K562 (cell line): Measurements from ENCODE around the gene NHS. TPM values are rescaled to one million over a fixed set of nuclear protein-coding genes. Genes with fewer than 3 reads are reported as not detected.

Experiments
- ATAC-seq: fragments of 200-7000 bp; cut with Tn5 transposase; 3 replicates; pipeline ENCODE4 v1.9.1; 2020; ENCODE audit warnings: moderate library complexity
- BruUV-seq: library from RNA; stranded (reverse); fragments of 400-500 nt; replicated peaks from 2 replicates; lab custom pipeline; 2021; lab: Mats Ljungman, UMichigan
- CTCF ChIA-PET: fragments of 300-600 bp; formaldehyde crosslinking; extraction: SDS; loops from one replicate; lab custom pipeline; 2021; ENCODE audit warnings: low intra/inter-chr PET ratio; lab: Yijun Ruan, JAX
- POLR2A ChIA-PET: fragments of 300-600, 350-650 bp; sonication (Branson Sonifier 250); formaldehyde crosslinking; extraction: SDS; loops from one replicate; lab custom pipeline; 2021; ENCODE audit warnings: antibody characterized with exemption, inconsistent platforms; lab: Yijun Ruan, JAX
- DNase-seq, 4 experiments: peaks; one replicate each; pipeline versions ENCODE4 v3.0.0 to v3.0.0-alpha.2; 2011 to 2018; ENCODE audit warnings: low spot score in 3 of 4, mixed read lengths in 3 of 4; ENCODE audit errors: extremely low read depth in 1 of 4
- FAIRE-seq: peaks from 2 replicates; lab custom pipeline; 2011; peaks lifted over from hg19 to GRCh38; lab: Jason Lieb, UNC
- H2AFZ ChIP-seq: 2 replicates; pipeline ENCODE4 v1.6.0; 2011; ENCODE audit warnings: low read depth, low read length, control low read depth, inconsistent platforms
- H3K27ac ChIP-seq: fragments of 200-600 bp; 3 replicates; pipeline ENCODE4 v1.8.0; 2011; ENCODE audit warnings: low read depth, mild to moderate bottlenecking, control low read depth, inconsistent platforms, low read length, moderate library complexity, mixed read lengths; ENCODE audit errors: extremely low read depth
- H3K27me3 ChIP-seq, 2 experiments: fragments of 300-600 bp in 1 of 2; 2 replicates in 1 of 2; 3 replicates in 1 of 2; pipeline versions ENCODE4 v1.6.0 to v1.8.0; 2011; ENCODE audit warnings: inconsistent platforms in 2 of 2, low read length in 2 of 2, mild to moderate bottlenecking in 1 of 2, mixed read lengths in 1 of 2, moderate library complexity in 1 of 2; ENCODE audit not compliant: control insufficient read depth in 2 of 2, insufficient read depth in 2 of 2
- H3K36me3 ChIP-seq: fragments of 300-600 bp; 3 replicates; pipeline ENCODE4 v1.8.0; 2011; ENCODE audit warnings: mild to moderate bottlenecking, low read length, inconsistent platforms; ENCODE audit not compliant: control insufficient read depth, insufficient read depth
- H3K4me1 ChIP-seq, 2 experiments: fragments of 200-600 bp in 1 of 2; replicated peaks in 1 of 2; 2 replicates in 1 of 2; 3 replicates in 1 of 2; pipeline versions ENCODE4 v1.5.1 to v1.8.0; 2011; ENCODE audit warnings: inconsistent platforms in 2 of 2, low read length in 2 of 2, mild to moderate bottlenecking in 1 of 2, mixed read lengths in 1 of 2, moderate library complexity in 1 of 2; ENCODE audit not compliant: control insufficient read depth in 2 of 2, insufficient read depth in 2 of 2
- H3K4me2 ChIP-seq: 2 replicates; pipeline ENCODE4 v1.6.1; 2011; ENCODE audit warnings: low read length, control low read depth, inconsistent platforms, mixed read lengths; ENCODE audit not compliant: insufficient read depth
- H3K4me3 ChIP-seq: fragments of 200-600 bp; sonication (generic), shearing (Covaris generic); 2 replicates; pipeline ENCODE4 v1.5.1; 2016; ENCODE audit warnings: control low read depth, inconsistent platforms
- H3K79me2 ChIP-seq: fragments of 200-600 bp; 3 replicates; pipeline ENCODE4 v1.8.0; 2011; ENCODE audit warnings: low read length, inconsistent platforms; ENCODE audit not compliant: control insufficient read depth, insufficient read depth
- H3K9ac ChIP-seq, 2 experiments: 2 replicates each; pipeline versions ENCODE4 v1.6.0 to v1.6.1; 2011; ENCODE audit warnings: low read depth in 2 of 2, low read length in 2 of 2, control low read depth in 1 of 2, inconsistent platforms in 1 of 2, mild to moderate bottlenecking in 1 of 2, mixed read lengths in 1 of 2; ENCODE audit not compliant: insufficient read depth in 1 of 2
- H3K9me1 ChIP-seq: one replicate; pipeline ENCODE4 v1.6.0; 2011; ENCODE audit warnings: inconsistent platforms, mild to moderate bottlenecking, low read length, moderate library complexity; ENCODE audit not compliant: control insufficient read depth, insufficient read depth
- H3K9me3 ChIP-seq: replicated peaks from 2 replicates; pipeline ENCODE4 v1.5.1; 2011; ENCODE audit warnings: low read depth, low read length, inconsistent platforms; ENCODE audit not compliant: control insufficient read depth, insufficient read depth
- H4K20me1 ChIP-seq: replicated peaks from 2 replicates; pipeline ENCODE4 v1.6.1; 2011; ENCODE audit warnings: low read length, inconsistent platforms, mixed read lengths; ENCODE audit not compliant: control insufficient read depth, insufficient read depth
- RFX1 ChIP-seq: fragments of 450-650 bp; IDR thresholded peaks from 2 replicates; pipeline ENCODE4 v1.6.1; 2016; ENCODE audit warnings: mild to moderate bottlenecking, moderate library complexity
- THAP7 ChIP-seq: fragments of 250-450 bp; sonication (Bioruptor Pico); IDR thresholded peaks from 2 replicates; pipeline ENCODE4 v1.5.0; 2021
- ZSCAN32 ChIP-seq: fragments of 450-650 bp; formaldehyde crosslinking; IDR thresholded peaks from 2 replicates; pipeline ENCODE4 v1.4.0; 2020; ENCODE audit warnings: mild to moderate bottlenecking, moderate library complexity
- WGBS: fragments of 100-300 bp; shearing (Covaris generic); methylation state at CpG from one replicate; pipeline ENCODE4 v1.1.6; 2016; ENCODE audit warnings: low coverage, mixed read lengths; ENCODE audit not compliant: insufficient coverage; ENCODE audit errors: missing lambda C conversion rate; 5-methylcytosine and 5-hydroxymethylcytosine counted together
- in situ Hi-C: fragments of 300-500 bp; cut with MboI; formaldehyde crosslinking; loops from 4 replicates; pipeline ENCODE4 v1.15.0; 2018; ENCODE audit warnings: inconsistent platforms, mixed read lengths
- intact Hi-C: fragments of 100-400 bp; cut with micrococcal nuclease; formaldehyde crosslinking; loops from 2 replicates; pipeline ENCODE4 v1.14.2; 2022
- polyA plus RNA-seq, 8 experiments: library from polyadenylated mRNA; depleted of rRNA in 4 of 8; stranded (reverse) in 5 of 8; unstranded in 3 of 8; fragments of >200 nt; fragmentation: Nextera tagmentation in 2 of 8; fragmentation: Illumina TruSeq in 1 of 8; extraction: Ambion mirVana in 2 of 8; extraction: Trizol in 1 of 8; gene quantifications; 2 replicates each; pipeline versions ENCODE4 v1.2.1 to v1.2.3, GENCODE V29; 2011 to 2014; ENCODE audit warnings: inconsistent platforms in 1 of 8, missing spikeins in 1 of 8
- total RNA-seq, 7 experiments: library from RNA; depleted of rRNA in 6 of 7; stranded (reverse); fragments of >200 nt in 6 of 7; fragmentation: Illumina TruSeq in 2 of 7; extraction: Trizol in 2 of 7; gene quantifications; 2 replicates each; pipeline versions ENCODE4 v1.2.1 to v1.2.3, GENCODE V29; 2011 to 2021; ENCODE audit warnings: low replicate concordance in 1 of 7

Gene NHS
- total and polyA plus RNA-seq, 9 of the 15 experiments (the other 6 are each of a cell fraction or from before 2014, with no cell fraction given): 0.02 TPM; not detected in 8

GRCh38 chrX:17472424-17472823, 97.4 kb downstream of the NHS start:
- no peak for ATAC-seq
- Histone ChIP-seq H3K4me1 (no peaks in the 10 kb centered on the region), H3K4me2 (no peak overlapping the region), H3K27ac (no peak overlapping the region), H3K27me3 (no peaks in the 10 kb centered on the region), H3K36me3 (no peaks in the 10 kb centered on the region), H3K9me3 (no peaks in the 10 kb centered on the region)
- WGBS: 0% methylated on average over 1 of the region's 1 CpG
- POLR2A ChIA-PET: no interaction called here
- in situ Hi-C loops: no loop called here
- DNase-seq: no peak
- TF ChIP-seq THAP7 (CRISPR knock-in tag) (no peak), ZSCAN32 (no peak)
- TF ChIP-seq, all 486 proteins: peak for 0
- CTCF ChIA-PET: no interaction called here
- H4K20me1 ChIP-seq: no peaks in the 10 kb centered on the region
- no peak overlapping the region for H2AFZ ChIP-seq
- H3K4me3 ChIP-seq: no peak overlapping the region
- intact Hi-C loops: no loop called here
- no peaks in the 10 kb centered on the region for H3K9me1 ChIP-seq
- no peaks in the 10 kb centered on the region for H3K79me2 ChIP-seq
- no peak for FAIRE-seq
- no peak overlapping the region for H3K9ac ChIP-seq
- no TSS peak for BruUV-seq

- in situ Hi-C loops: no loop called here
- no peak overlapping the region for H3K27ac ChIP-seq
- WGBS: 0% methylated on average over 2 of the region's 2 CpGs
- no peaks in the 10 kb centered on the region for H3K27me3 ChIP-seq
- ATAC-seq (no peak), FAIRE-seq (no peak), DNase-seq (no peak)
- H3K9me3 ChIP-seq: no peaks in the 10 kb centered on the region
- no peaks in the 10 kb centered on the region for H4K20me1 ChIP-seq
- TF ChIP-seq RFX1: no peak
- no peaks in the 10 kb centered on the region for H3K4me1 ChIP-seq
- ChIA-PET POLR2A (no interaction called here), CTCF (no interaction called here)
- intact Hi-C loops: no loop called here
- H3K4me2 ChIP-seq: no peak overlapping the region
- no TSS peak for BruUV-seq
- no peak overlapping the region for H3K9ac ChIP-seq
- no peaks in the 10 kb centered on the region for H3K9me1 ChIP-seq
- H2AFZ ChIP-seq: no peak overlapping the region
- no peaks in the 10 kb centered on the region for H3K79me2 ChIP-seq
- no peak overlapping the region for H3K4me3 ChIP-seq
- no peaks in the 10 kb centered on the region for H3K36me3 ChIP-seq
These were observed 98.0 kb downstream of the NHS start for GRCh38 chrX:17473021-17473420.
